CD4-positive, alpha-beta T cell treated with Interleukin-6 for 4 hours (primary cell): ENCODE data around the gene COL20A1.

Source experiments
- DNase-seq: peaks from one replicate; pipeline ENCODE4 v3.0.0-alpha.2; 2020; ENCODE audit warnings: mixed read lengths

COL20A1 gene

GRCh38 chr20:63309261-63310071 is 16.5 kb downstream of the COL20A1 start:
- peak; percentile 45 for DNase-seq

DNA sequence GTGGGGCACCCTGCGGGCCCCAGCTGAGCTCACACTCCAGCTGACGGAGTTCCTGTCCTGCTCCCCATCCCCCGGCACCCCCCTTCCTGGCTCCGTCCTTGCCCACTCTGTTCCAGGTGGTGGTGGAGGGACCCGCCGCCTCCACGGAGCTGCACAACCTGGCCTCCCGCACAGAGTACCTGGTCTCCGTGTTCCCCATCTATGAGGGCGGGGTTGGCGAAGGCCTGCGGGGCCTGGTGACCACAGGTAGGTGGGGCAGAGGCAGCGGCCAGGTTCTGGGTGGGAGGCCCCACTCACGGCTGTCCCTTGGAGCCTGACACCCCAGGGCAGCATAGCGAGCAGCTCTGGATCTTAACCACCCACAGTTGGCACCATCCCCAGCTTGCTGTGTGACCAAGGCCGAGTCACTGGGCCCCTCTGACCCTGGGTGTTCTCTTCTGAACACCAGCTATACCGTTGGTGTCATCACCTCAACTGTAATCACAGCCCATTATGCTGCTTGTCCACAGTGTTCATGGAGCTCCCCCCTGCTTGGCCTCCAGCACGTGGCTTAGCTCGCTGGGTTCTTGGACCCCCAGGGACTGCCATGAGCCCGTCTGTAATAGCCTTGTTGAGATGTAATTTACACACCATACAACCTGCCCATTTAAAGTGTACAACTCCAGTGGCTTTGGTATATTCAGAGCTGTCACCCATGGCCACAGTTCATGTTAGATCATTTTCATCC is 17.4 kb downstream of the COL20A1 start:
- no peak for DNase-seq

DNA sequence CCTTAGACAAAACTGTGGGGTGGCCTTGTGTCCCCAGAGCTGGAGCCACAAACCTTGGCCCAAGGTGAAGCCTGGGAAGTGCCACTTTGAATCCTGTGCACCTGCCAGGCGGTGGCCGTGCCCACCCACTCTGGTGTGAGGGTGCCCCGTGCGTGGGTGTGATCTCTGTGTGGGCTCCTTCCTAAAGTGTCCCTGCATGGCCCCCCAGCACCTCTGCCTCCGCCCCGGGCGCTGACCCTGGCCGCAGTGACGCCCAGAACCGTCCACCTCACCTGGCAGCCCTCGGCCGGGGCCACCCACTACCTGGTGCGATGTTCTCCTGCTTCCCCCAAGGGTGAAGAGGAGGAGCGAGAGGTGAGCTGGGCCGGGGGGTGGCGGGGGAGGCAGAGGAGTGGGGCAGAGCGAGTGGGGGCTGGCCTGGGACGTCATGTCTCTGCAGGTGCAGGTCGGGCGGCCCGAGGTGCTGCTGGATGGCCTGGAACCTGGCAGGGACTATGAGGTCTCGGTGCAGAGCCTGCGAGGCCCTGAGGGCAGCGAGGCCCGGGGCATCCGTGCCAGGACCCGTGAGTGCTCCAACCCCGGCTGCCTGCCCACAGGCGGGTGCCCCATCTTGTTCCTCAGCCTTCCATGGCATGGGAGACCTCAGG is 18.3 kb downstream of the COL20A1 start:
- DNase-seq: no peak

GRCh38 chr20:63311833-63312243 is 18.9 kb downstream of the COL20A1 start:
- DNase-seq: no peak

GRCh38 chr20:63312273-63312672 is 19.3 kb downstream of the COL20A1 start:
- DNase-seq: no peak

- DNase-seq: no peak
Observed at GRCh38 chr20:63312690-63313348, 19.8 kb downstream of the COL20A1 start.

- no peak for DNase-seq
Observed at GRCh38 chr20:63313349-63314014, 20.5 kb downstream of the COL20A1 start.

DNA sequence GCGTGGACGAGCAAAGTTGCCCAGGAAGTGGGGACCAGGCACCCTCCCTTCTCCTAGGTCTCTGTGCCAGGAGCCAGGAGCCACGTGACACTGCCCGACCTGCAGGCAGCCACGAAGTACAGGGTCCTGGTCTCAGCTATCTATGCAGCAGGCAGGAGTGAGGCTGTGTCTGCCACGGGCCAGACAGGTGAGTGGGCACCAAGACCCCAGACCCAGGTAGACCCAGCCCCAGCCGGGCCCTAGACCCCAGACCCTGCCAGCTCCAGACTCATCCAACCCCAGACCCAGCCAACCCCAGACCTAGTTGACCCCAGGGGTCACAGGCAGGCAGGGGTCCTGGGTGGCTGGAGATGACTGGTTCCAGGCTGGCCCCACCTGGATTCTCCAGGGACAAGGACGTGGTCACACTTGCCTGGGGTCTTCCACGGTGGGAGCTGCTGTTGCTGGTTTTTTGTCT is 21.1 kb downstream of the COL20A1 start:
- DNase-seq: no peak

DNA sequence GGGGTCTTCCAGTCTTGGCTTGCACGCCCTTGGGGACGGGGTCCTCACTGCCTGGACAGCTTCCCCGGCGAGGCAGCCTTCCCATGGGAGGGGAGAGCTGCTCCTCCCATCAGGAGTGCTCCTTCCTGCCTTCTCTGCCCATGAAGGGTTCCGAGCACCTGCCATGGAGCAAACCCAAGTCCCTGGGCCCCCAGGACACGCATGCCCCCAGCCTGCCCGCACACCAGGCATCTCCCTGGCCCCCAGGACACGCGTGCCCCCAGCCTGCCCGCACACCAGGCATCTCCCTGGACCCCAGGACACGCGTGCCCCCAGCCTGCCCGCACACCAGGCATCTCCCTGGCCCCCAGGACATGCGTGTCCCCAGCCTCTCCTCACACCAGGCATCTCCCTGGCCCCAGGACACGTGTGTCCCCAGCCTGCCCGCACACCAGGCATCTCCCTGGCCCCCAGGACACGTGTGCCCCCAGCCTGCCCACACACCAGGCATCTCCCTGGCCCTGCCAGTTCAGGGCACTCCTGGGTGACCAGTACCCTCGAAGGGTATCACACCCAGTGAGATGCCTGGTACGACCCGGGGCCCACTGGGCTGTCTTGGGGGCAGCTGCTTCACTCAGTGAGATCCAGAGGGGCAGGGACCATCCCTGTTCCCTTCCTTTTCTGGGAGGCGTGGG is 21.7 kb downstream of the COL20A1 start:
- DNase-seq: no peak

- DNase-seq: no peak
Observed at GRCh38 chr20:63315240-63315689, 22.3 kb downstream of the COL20A1 start.

DNA sequence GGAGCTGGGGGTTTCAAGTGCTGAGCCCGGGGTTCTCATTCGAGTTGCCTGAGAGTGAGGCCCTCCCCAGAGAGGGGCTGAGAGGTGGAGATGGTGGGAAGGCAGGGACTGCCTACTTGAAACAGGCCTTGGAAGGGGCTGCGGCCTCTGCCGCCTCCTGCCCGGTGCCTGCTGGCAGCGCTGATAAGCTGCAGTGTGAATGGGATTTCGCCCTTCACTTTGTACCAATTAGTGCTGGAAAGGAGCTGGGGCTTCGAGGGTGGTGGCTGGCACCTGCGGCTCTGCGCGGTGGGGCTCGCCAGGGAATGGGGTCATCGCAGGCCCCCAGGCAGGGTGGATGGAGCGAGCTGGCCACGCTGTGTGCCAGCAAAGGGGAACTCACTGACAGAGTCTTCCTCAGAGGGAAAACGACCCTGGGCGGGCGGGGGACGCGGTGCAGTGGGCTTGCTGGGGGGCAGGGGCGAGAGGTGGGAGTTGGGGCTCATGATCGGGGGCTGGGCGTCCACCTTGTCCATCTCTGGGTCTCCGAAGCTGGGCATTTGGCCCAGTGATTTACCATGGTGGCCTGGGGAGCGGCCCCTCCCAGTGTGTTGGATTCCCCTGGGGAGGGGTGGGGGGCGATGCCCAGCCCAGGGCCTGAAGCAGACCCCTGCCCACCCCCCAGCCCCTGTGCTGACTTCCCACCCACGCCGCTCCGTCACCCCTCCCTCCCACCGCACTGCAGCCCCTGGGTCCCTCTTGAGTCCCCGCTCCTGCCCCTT is 22.9 kb downstream of the COL20A1 start:
- DNase-seq: no peak

DNA sequence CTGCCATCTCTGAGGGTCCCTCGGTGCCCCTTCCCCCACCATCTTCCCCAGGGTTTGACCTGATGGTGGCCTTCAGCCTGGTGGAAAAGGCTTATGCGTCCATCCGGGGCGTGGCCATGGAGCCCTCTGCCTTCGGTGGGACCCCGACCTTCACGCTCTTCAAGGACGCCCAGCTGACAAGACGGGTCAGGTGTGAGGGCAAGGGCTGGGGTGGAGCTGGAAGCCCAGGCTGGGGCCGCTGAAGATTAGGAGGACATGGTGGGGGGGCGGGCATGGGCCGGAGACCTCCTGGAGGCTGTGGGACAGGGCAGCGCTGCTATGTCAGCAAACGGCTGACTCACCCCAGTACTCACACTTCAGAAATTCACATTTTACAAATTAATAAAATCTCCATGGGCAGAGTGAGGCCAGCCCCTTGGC is 23.5 kb downstream of the COL20A1 start:
- DNase-seq: no peak

DNA sequence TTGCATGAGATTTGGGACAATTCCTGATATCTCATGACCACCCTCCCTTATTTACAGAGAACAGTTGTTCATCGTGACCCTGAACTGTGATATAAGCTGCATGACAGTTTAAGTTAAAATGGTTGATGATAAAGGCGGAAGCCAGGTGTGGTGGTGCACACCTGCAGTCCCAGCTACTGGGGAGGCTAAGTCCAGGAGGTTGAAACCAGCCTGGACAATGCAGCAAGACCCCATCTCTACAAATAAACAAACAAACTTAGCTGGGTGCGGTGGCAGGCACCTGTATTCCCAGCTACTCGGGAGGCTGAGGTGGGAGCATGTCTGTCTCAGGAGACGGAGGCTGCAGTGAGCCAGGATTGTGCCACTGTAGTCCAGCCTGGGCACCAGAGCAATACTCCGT is 24.1 kb downstream of the COL20A1 start:
- DNase-seq: no peak

DNA sequence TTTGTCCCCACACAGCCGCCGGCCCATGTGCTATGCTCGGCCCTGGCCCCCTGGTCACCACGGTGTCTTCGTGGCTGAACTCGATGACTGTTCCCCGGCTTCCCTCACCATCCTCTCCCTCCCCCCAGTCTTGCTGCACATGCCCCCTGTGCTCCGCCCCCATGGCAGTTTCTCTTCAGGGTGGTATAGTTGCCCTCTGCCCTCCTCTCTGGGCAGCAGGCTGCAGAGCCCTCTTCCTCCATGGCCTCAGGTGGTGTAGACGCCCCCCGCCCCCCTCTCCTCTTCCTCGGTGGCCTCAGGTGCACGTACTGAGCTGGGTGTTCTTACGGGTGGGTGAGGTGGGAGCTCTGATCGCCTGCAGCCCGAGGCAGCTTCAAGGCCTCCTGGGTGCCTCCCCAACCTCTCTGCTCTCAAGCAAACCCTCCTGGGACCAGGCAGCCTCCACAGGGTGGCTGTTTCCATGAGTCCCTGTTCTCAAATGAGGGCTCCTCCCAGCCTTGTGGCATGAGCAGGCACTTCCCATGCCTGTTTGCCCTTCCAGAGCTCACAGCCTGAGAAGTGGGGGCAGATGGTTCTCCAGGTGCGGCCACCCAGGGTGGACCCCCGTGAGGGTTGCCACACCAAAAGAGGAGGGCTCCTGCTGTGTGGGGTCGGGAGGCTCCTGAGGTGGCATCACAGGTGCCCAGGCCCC is 24.8 kb downstream of the COL20A1 start:
- no peak for DNase-seq

DNA sequence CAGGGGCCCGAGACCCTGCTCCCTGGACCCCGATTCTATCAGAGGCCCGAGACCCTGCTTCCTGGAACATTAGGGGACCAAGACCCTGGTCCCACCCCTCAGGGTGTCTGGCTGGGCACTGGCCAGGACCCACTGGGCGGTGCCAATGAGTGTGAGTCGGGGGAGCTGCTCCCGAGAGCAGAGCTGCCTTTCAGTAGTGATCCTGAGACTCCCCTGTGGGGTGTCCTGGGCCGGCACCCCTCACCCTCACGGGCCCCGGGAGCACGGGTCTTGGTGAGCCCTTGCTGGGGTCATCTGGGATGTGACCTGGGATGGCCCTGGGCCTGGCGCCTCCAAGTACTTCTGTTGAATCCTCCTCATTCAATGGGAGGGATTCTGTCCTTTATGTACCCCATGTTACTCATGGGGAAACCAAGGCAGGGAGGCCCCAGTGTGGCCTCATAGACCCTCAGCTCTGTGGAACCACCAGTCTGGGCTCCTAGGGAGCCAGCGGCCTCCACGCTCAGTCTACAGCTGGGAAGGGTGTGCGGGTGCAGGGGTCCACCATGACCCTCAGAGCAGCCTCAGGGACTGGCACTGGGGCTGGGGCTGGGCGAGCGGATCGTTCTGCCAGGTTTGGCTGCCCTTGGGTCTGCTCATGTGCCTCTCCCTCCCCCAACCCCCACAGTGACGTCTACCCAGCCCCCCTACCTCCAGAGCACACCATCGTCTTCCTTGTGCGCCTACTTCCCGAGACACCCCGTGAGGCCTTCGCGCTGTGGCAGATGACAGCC is 25.6 kb downstream of the COL20A1 start:
- DNase-seq: no peak

DNA sequence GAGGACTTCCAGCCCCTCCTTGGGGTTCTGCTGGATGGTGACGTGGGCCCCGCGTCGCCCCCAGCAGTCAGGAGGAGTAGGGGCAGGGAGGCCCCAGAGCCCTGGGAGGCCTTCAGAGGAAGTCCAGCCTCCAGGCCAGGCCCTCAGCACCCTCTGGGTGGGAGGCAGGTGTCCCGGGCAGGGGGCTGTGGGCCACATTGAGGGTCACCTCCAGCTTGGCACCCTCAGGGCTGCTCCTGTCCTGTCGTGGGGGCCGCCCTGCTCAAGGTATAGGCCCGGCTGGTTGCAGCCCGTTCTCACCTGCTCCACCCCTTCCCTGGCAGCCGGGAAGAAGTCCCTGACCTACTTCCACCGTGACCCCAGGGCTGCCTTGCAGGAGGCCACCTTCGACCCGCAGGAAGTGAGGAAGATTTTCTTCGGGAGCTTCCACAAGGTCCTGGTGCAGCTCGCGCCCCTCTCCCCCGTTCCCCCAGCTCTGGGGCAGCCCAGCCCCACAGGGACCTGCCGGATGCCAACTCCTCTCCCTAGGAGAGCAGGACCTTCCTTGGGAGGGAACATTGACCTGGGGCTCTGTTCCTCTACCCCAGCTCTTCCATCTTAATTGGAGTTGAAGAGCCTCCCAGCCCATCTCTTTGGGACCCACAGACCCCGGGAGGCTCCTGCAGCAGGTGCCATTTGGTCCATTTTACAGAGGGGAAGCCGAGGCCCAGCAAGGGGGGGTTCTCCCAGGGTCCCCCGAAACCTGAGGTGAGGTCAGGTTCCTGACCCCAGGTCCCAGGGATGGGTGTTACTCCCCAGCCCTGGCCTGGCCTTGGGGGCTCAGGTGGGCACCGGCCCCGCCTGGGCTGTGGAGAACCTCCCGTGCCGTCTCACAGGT is 26.4 kb downstream of the COL20A1 start:
- no peak for DNase-seq

DNA sequence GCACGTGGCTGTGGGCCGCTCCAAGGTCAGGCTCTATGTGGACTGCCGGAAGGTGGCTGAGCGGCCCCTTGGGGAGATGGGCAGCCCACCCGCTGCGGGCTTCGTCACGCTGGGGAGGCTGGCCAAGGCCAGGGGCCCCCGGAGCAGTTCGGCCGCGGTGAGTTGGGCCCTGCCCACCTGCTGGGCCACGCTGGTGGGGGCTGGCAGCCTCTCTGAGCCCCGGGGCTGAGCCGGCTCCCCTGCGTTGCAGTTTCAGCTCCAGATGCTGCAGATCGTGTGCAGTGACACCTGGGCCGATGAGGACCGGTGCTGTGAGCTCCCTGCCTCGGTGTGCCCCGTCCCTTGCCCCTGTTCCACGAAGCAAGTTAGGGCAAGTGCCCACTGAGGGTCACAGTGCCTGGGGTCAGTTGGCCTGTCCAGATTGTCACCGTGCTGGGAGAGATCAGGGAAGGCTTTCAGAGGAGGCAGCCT is 27.1 kb downstream of the COL20A1 start:
- no peak for DNase-seq

- no peak for DNase-seq
Observed at GRCh38 chr20:63320616-63321147, 27.7 kb downstream of the COL20A1 start.
